ENCODE data around the gene USP17L11.
"Not testable (repeated sequence)": the region's sequence is repeated elsewhere in the genome, so short reads cannot be mapped to it uniquely, and the experiment has no call there.

USP17L11 gene

GRCh38 chr4:9215105-9215504 is at the start of gene USP17L11:
USP17L11 (plus strand) TSS chr4:9215405; CDS start chr4:9215405, 0 bp downstream.
- not testable (repeated sequence) for DNase-seq

- DNase-seq = not testable (repeated sequence)
Measured at GRCh38 chr4:9165990-9166389, 49.2 kb upstream of the USP17L11 start.

- DNase-seq = not testable (repeated sequence)
Measured at GRCh38 chr4:9169791-9170459, 45.3 kb upstream of the USP17L11 start, which contains the start of gene FAM90A26. FAM90A26 (plus strand) TSS chr4:9170409; CDS start chr4:9173173, 2,764 bp downstream.

- not testable (repeated sequence) for DNase-seq
Measured at GRCh38 chr4:9210357-9210756, 4.8 kb upstream of the USP17L11 start, which contains the start of gene USP17L10. USP17L10 (plus strand) TSS chr4:9210657; CDS start chr4:9210657, 0 bp downstream.

GRCh38 chr4:9214701-9215100 is 504 bp upstream of the USP17L11 start:
- not testable (repeated sequence) for DNase-seq

GRCh38 chr4:9219852-9220251 is 4.6 kb downstream of the USP17L11 start, which contains the start of gene USP17L12:
USP17L12 (plus strand) TSS chr4:9220152; CDS start chr4:9220152, 0 bp downstream.
- DNase-seq = not testable (repeated sequence)

GRCh38 chr4:9224596-9224995 is 9.4 kb downstream of the USP17L11 start, which contains the start of gene USP17L13:
USP17L13 (plus strand) TSS chr4:9224896; CDS start chr4:9224896, 0 bp downstream.
- not testable (repeated sequence) for DNase-seq

GRCh38 chr4:9230249-9230648 is 15.0 kb downstream of the USP17L11 start:
- peak in 1 of 2 experiments; percentile 14 for DNase-seq

GRCh38 chr4:9234085-9234484 is 18.9 kb downstream of the USP17L11 start, which contains the start of gene USP17L15:
USP17L15 (plus strand) TSS chr4:9234385; CDS start chr4:9234385, 0 bp downstream.
- DNase-seq = not testable (repeated sequence)

- DNase-seq = not testable (repeated sequence)
Measured at GRCh38 chr4:9238461-9238860, 23.3 kb downstream of the USP17L11 start.

- not testable (repeated sequence) for DNase-seq
Measured at GRCh38 chr4:9243579-9243978, 28.4 kb downstream of the USP17L11 start, which contains the start of gene USP17L17. USP17L17 (plus strand) TSS chr4:9243879; CDS start chr4:9243879, 0 bp downstream.

- DNase-seq = peak in 1 of 2 experiments; percentile 13
Measured at GRCh38 chr4:9247953-9248680, 32.9 kb downstream of the USP17L11 start, which contains the start of gene USP17L18. USP17L18 (plus strand) TSS chr4:9248630; CDS start chr4:9248630, 0 bp downstream.

- DNase-seq = not testable (repeated sequence)
Measured at GRCh38 chr4:9253078-9253477, 37.9 kb downstream of the USP17L11 start, which contains the start of gene USP17L19. USP17L19 (plus strand) TSS chr4:9253378; CDS start chr4:9253378, 0 bp downstream.

GRCh38 chr4:9257824-9258223 is 42.6 kb downstream of the USP17L11 start, which contains the start of gene USP17L20:
USP17L20 (plus strand) TSS chr4:9258124; CDS start chr4:9258124, 0 bp downstream.
- DNase-seq = not testable (repeated sequence)

- DNase-seq = not testable (repeated sequence)
Measured at GRCh38 chr4:9262572-9262971, 47.4 kb downstream of the USP17L11 start, which contains the start of gene USP17L21. USP17L21 (plus strand) TSS chr4:9262872; CDS start chr4:9262872, 0 bp downstream.
